HG02623 (cell line): ENCODE results near the gene IRF2BP2.

ENCODE experiments used
- ATAC-seq: cut with Tn5 transposase; IDR thresholded peaks from one replicate; pipeline ENCODE4 v1.9.1; 2021; ENCODE audit warnings: moderate library complexity; ENCODE audit not compliant: unreplicated experiment

Gene IRF2BP2

GRCh38 chr1:234585330-234586055 lies 24.5 kb downstream of the IRF2BP2 start:
- ATAC-seq: no peak

- ATAC-seq: no peak
Observed at GRCh38 chr1:234584926-234585325, 25.1 kb downstream of the IRF2BP2 start.

- no peak for ATAC-seq
Observed at GRCh38 chr1:234584420-234584805, 25.6 kb downstream of the IRF2BP2 start.

DNA sequence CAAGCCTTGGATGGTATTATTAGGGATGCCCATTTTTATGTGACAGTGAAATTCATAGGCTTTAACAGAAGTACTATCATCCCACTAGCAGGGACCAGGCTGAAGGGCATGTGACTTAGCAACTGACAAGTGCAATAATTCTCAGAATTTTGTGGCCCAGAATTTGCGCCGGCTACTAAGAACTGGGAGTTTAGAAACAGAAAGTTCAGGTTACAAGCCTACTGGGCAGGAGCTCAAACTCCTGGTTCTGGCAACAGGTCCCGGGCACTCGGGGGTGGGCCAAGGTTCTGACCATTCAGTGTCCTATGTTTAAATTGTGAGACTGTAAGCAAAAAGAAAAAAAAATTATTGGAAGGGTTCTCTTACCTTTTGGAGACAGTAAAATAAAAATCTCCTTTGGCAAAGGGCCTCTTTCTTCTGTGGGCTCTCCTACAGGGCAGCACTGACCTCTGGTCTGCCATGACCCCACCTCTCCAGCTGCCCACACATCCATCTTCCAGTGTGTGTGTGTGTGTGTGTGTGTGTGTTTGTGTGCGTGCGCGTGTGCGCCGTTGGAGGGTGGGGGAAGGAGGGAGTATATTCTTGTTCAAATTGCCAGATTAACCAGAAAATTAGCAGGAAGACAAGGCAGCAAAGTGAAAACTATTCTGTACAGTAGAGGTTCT lies 26.1 kb downstream of the IRF2BP2 start:
- ATAC-seq: no peak

DNA sequence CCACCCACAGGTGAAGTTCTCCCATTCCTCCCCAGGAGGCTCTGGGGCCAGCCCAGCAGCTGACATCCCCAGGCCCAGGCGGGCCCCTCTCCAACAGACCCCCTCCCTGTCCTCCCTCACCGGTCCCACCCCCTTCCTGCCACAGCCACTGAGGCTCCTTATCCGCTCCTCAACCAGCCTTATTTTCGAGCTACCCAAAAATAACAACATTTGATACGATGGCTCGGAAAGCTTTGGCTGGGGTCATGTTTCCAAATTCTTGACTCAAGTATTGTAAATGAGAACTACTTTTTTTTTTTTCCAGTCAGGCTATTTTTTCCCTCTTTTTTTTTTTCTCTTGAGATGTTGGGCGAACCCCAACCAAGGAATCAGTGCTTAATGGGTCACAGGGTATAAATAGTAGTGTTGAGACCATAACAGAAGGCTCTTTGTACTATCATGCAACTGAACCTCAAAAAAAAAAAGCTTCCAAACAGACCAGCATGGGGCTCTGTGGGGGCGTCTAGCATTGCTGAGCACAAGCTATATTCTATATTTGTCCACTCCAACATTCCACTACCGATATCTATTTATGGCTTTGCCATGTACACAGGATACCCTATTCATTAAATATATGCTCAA lies 27.2 kb downstream of the IRF2BP2 start:
- no peak for ATAC-seq

DNA sequence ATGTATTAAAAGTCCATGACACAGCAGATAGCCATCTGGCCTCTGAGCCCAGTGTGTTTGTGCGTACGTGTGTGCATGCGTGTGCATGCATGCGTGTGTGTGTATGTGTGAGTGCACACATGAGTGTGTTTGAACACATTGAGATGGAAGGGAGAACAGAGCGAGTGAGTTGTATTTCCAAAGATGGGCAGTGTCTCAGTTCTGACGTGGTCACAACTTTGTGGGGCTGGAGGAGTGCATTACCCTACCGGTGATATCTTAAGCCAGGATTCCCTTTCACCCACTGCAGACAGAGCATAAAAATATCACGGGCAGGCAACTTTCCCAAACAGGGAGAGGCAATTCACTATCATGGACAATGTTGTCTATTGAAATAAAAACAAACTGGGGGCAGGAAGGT lies 27.8 kb downstream of the IRF2BP2 start:
- no peak for ATAC-seq

- no peak for ATAC-seq
Observed at GRCh38 chr1:234581063-234581714, 28.8 kb downstream of the IRF2BP2 start.

- ATAC-seq: no peak
Observed at GRCh38 chr1:234579967-234580366, 30.0 kb downstream of the IRF2BP2 start.

GRCh38 chr1:234578735-234579134 lies 31.2 kb downstream of the IRF2BP2 start:
- ATAC-seq: no peak

- ATAC-seq: no peak
Observed at GRCh38 chr1:234578087-234578486, 31.9 kb downstream of the IRF2BP2 start.

- ATAC-seq: no peak
Observed at GRCh38 chr1:234573711-234574299, 36.2 kb downstream of the IRF2BP2 start.

DNA sequence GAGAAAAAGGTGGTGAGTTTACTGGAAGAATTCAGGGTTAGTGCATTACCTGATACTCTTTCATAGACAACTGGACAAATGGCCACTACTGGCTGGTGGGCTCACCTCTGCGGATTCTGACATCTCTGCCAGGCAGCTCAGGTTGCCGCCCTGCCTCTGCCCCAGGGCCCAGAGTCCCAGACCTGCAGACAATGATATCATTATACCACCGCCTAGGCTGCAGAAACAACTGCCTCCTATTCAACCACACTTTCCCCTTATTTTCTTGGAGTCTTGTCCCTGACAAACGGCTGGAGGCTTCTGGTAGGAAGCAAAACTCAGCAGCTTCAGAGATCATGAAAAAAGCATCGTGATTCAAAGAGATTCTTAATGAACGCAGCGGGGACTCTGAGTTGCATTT lies 37.0 kb downstream of the IRF2BP2 start:
- ATAC-seq: no peak

DNA sequence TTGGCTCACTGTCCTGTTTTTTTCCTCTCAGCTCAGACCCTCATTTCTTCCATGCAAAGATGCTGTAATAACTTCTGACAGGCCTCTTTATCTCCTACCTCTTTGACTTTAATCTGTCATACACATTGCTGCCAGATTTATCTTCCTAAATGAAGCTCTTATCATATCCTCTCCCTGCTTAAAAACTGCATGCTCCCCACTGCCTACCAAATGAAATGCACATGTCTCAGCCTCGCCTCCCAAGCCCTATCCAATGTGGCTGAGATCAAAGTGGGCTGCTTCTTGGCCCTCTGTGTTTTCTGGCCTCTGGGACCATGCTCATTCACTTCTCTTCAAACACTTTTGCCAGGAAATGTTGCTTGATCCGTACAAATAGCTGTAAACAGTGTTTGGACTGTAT lies 38.3 kb downstream of the IRF2BP2 start:
- no peak for ATAC-seq

DNA sequence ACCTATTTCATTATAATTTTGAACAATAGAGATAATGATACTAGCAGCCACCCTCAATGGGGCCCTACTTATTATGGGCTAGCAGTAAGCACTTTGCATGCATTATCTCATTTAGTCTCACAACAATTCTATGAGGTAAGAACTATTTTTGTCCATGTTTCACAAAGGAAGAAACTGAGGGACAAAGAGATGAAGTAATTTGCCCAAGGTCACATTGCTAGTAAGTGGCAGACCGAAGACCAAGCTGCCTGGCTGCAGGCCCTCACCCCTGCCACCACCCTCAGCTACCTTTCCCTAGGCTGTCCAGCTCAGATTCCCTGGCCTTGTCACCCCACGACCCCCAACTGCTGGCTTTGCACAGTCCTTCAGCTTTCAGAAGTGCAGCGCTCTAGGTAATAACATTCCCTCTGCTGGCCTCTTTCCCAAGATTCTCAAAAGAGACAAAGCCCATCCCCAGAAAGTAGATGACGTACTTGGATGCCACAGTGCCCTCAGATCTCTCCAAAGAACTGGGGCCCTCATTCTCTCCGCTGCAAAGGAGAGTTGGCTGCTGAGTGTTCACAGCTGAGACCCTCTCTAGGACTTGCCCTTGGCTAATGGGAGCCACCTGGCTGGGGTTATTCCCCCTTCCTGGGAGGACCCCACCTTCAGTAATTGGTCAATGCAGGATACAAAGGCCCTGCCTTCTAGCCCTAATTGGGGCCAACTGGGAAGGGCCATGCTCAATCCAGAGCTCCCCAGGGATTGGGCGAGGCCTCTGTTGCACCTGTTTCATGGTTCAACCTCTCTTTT lies 39.5 kb downstream of the IRF2BP2 start:
- no peak for ATAC-seq

- ATAC-seq: no peak
Observed at GRCh38 chr1:234568345-234568744, 41.6 kb downstream of the IRF2BP2 start.

DNA sequence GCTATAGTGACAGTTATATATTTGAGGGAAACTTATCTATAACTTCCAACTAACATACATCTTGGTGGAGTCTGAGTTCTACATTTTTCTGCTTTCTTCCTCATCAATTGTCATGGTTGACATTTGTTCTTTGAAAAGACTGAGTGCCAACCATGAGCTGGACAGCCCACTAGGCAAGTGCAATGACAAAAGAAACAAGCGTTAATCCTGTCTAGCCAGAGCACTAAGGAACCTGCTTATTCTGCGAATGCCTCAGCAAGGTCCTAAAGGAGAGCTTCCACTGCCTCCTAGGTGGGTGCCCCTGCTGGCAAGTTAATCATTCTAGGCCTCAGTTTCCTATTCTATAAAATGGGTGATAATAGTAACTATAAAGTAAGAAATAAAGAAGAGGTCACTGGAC lies 44.8 kb downstream of the IRF2BP2 start:
- ATAC-seq: no peak

DNA sequence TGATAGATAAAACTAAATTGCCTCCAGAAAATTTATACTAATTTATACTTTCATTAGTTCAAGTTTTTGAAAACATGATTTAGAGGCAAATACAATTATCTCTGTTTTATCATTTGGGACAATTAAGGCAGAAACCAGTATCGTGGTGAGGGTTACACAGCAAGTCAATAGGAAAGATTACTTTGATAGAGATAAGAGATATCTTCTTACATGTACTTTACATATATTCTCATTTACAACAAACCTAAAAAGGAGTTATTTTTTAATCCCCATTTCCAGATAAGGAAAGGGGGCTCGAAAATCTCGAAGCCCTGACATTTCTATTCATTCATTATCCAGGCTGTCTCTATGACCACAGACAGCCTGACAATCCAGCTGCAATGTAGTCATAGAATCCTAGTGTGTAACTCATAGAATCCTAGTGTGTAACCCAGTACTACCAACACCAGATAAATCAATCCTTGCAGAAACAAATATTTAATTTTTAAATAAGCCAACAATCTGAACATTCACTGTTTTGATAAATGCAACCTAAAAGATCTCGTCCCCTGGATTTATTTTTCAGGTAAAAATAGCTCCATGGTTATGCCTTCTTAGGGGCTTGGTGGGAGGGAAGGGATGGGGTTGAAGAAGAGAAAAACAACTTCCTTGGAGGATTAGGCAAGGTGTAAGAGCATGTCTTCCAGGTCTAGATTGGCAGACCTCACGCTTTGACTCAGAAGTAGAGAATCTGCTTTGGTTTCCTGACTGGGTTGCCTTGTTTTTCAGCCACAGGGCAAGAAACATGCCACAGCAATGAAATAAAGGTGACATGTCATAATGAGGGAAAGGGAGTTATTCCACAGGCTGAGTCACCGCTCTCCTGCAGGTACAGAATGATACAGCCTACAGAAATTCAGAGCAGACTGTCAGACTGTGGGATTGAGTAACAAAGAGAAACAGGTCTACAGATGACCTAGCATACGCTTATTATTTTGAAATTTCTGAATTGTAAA lies 45.6 kb downstream of the IRF2BP2 start:
- ATAC-seq: no peak

DNA sequence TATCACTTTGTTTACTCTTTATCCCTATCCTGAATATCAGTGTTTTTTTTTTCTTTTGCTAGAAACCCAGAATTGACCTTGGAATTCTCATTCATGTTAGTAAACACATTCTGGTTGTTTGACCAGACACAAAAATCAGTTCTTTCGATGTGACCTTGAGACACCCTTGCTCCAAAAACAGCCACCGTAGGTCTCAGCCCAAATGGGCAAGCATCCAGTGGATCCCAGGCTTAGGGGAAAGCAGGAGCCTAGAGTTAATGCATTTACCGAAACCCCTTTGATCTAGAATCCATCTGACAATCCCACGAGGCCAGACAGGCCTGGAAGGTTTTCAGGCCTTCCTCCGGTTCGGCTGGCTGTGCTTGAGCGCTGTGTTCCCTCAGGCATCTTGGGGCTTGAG lies 47.6 kb downstream of the IRF2BP2 start:
- no peak for ATAC-seq

GRCh38 chr1:234561319-234561718 lies 48.7 kb downstream of the IRF2BP2 start:
- no peak for ATAC-seq
